GM21529 (cell line): ENCODE results near the gene ZBTB48.
"Not testable (repeated sequence)": the region's sequence is repeated elsewhere in the genome, so short reads cannot be mapped to it uniquely, and the experiment has no call there.

Source experiments
- ATAC-seq: cut with Tn5 transposase; IDR thresholded peaks from one replicate; pipeline ENCODE4 v1.9.1; 2021; ENCODE audit not compliant: unreplicated experiment

The ZBTB48 gene

DNA sequence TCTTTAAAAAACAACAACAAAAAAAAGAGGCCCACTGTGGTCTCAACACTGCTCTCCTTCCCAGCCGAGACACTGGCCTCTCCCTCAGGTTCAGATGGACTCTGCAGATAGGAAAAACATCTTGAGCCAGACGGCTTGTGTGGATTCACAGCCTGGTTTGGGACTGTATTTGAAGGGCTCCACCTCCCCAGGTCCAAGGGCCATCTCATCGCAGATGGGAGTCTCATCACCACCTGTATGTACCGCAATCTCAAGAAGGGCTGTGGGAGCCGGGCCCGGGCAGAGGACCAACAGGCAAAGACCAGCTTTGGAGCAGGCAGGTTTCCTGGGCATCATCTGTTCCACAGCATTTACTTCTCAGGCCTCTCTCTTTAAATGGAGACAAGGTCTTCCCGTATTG is 10.3 kb downstream of the ZBTB48 start:
- ATAC-seq: no peak

DNA sequence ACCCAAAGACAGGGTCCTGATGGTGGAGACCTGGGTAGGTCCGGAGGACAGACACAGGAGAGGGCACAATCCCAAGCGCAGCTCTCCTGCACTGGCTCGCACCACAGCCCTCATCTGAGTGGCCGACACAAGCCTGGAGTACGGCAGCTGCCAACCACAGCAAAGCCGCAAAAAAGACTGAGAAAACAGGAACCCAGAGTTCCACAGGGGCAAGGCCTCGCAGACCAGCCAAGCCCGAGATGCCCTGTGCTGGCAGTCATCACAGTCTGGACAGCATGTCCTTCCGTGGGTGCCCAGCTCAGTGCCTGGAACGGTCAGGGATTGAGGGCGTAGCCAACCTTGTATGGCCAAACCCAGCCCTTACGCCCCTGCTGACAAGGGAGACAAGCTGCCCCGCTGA is 11.4 kb downstream of the ZBTB48 start:
- no peak for ATAC-seq

- ATAC-seq: no peak
Measured at GRCh38 chr1:6591644-6592043, 11.8 kb downstream of the ZBTB48 start.

- ATAC-seq: no peak
Measured at GRCh38 chr1:6592441-6592840, 12.6 kb downstream of the ZBTB48 start.

- no peak for ATAC-seq
Measured at GRCh38 chr1:6592865-6593593, 13.2 kb downstream of the ZBTB48 start.

- no peak for ATAC-seq
Measured at GRCh38 chr1:6593810-6594209, 14.0 kb downstream of the ZBTB48 start.

GRCh38 chr1:6594977-6595740 is 15.4 kb downstream of the ZBTB48 start:
- ATAC-seq: no peak

GRCh38 chr1:6596351-6596750 is 16.6 kb downstream of the ZBTB48 start:
- ATAC-seq: no peak

DNA sequence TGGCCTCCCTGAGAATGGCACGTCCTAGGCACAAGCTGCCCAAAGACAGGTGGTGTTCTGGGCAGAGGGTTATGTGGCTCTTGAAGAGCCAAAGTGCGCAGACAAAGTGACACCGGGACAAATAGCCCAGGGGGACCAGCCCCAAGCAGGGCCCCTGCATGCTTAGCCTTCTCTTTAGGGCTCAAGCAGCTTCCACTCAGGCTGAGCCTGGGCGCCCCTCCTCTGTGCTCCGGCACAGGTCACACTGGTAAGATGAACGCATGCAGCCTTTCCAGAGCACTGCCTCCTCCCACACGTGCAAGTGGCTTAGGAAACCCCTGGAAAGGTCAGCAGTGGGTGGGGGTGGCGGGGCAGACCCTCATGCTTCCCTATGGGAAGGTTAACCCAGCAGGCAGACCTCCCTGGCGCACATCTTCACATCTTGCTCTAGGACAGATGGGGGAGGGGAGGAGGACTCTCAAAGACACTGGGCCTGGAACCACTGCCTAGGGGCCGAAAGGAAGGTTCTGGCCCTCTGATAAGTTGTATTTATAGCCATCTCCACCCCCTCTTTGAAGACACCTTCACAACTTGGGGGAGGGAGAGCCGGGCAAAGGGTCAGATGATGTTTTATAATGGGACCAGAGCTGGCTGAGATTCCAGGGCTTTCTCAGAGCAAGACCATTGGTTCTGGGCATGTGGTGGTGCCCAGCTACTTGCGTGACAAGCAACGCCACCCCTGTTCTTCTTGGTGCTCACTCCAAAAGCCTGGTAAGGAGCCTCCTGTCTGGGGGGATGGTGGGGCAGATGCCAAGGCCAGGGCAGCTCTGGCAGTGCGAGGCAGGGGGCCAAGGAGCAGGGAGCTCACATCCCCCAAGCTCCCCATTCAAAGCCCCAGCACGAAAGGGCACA is 17.3 kb downstream of the ZBTB48 start:
- ATAC-seq: no peak

- ATAC-seq: no peak
Measured at GRCh38 chr1:6597777-6598131, 18.0 kb downstream of the ZBTB48 start.

DNA sequence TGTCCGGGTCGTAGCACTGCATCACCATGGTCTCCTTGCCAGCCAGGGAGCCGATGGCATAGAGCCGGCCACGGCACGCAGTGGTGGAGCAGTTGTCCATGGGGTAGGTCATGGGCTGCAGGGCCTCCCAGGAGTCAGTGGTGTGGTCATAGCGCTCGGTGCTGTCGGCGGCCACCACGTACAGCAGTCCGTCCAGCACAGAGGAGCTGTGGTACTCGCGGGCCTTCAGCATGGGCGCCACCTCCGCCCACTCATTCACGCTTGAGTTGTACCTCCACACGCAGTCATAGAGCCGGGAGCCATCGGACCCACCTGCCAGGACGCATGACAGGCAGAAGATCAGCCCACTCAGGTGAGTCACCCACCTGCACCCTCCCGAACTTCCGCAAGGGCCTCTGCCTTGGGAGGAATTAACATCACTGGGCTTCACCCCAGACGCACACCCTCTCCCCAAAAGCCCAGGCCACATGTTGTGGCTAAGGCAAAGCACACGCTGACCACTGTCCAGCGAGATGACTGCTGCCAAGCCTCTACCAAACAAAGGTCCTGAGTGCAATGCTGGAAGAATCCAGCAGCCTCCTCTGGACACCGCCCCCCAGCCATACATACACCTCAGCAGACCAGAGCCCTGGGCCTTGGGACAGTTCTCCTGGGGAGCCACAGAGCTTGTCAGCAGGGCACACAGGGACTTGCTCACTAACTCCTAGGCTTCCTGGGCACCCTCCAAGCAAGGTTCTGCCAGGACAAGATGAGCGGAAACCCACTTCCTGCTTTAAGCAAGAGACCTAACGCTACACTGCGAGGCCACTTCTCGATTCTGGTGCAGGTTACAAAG is 19.6 kb downstream of the ZBTB48 start:
- ATAC-seq: no peak

GRCh38 chr1:6599991-6600390 is 20.2 kb downstream of the ZBTB48 start:
- ATAC-seq: not testable (repeated sequence)

GRCh38 chr1:6600410-6601048 is 20.7 kb downstream of the ZBTB48 start:
- ATAC-seq: peak; percentile 2

- ATAC-seq: peak; percentile 33
Measured at GRCh38 chr1:6601049-6601922, 21.5 kb downstream of the ZBTB48 start.

GRCh38 chr1:6601923-6602668 is 22.3 kb downstream of the ZBTB48 start:
- ATAC-seq: peak; percentile 25

DNA sequence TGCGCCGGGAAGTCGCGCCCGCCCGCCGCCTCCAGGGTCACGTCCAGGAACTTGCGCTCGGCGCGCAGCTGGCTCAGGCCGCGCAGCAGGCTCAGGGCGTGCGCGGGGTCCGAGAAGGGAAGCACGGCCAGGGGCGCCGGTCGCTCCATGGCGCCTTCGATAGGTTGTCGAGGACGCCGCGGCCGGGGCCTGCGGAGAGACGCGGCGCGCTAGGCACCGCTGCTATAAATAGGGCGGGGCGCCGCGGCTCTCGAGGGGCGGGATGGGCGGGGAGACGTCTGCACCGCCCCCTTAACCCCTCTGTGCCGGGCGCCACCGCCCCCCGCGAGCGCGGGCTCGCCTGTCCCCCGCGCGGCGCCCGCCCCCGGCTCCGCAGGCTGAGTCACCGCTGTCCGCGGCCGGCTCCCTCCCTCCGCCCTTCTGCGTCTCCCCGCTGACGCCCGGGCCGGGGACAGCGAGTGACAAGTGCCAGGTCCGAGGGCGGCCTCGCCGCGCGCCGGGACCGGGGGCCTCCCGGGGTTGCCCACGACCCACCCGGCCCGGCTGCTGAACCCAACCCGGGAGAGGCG is 23.0 kb downstream of the ZBTB48 start, which contains the start of gene KLHL21:
Gene KLHL21, minus strand, starts transcription at position 201 of the 569 bp plus-strand sequence. Its CDS starts 52 bp downstream, at position 149.
- peak; percentile 49 for ATAC-seq

DNA sequence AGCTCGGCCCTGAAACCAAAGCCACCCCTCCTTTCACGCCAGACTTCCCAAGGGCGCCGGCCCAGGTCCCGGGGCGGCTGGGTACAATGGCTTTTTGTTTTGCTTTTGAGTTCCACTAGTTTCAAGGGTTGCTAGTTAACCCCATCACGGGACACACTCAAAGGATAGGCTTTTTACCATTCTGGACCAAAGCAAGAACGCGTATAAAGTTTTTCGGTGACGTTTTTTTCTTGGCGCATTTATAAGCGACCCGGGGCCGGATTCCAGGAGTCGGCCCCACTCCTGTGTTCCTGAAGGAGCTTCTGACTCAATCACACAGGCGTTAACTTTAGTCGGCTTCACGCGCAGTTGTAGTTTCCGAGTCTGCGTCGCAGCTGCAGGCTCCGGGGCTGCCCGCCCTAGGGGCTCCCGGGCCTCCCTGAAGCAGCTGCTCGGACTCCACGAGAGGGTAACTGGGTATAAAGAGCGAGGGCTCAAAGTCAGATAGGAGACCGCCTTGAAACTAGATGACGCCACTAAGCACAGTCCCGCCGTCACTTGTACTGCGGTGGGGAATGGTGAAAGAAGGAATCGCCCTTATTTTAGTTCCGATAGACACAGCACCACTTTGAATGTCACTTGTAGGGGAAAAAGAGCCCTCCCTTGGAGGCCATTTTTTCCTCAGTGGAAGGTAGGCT is 23.6 kb downstream of the ZBTB48 start:
- peak; percentile 31 for ATAC-seq
